ENCODE measurements around the gene KLHL17.
"Not testable (repeated sequence)": the region's sequence is repeated elsewhere in the genome, so short reads cannot be mapped to it uniquely, and the experiment has no call there.

KLHL17 gene

GRCh38 chr1:937521-937920 is 22.9 kb upstream of the KLHL17 start:
- DNase-seq = no peak

DNA sequence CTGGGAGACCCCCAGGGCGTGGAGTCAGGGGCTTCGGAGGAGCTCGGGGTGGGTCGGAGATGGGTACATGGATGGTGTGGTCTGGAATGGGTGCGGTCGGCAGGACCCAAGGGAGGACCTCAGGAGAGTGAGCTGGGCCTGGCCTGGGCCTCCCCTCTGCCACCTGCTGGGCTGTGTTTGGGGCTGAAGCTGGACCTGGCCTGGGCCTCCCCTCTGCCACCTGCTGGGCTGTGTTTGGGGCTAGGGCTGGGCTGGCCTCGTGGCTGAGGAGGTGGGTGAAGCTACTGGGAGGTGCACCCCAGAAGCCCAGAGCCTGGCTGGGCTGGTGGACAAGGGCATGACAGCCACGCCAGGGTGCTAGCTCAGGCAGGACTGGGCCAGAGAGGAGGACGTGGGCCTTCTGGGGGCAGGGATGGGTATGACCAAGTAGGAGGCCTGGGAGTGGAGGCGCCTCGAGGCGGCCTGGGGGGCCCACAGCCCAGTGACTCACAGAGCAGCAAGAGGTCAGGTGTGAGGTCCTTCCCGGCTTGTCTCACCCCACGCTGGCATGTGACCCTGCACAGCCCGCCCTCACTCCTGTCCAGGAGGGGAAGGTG is 22.2 kb upstream of the KLHL17 start:
- DNase-seq = peak; percentile 47

GRCh38 chr1:938711-939489 is 21.5 kb upstream of the KLHL17 start:
- DNase-seq = no peak

GRCh38 chr1:939511-940106 is 20.8 kb upstream of the KLHL17 start:
- no peak for DNase-seq

GRCh38 chr1:940107-941014 is 20.0 kb upstream of the KLHL17 start:
- peak; percentile 27 for DNase-seq

DNA sequence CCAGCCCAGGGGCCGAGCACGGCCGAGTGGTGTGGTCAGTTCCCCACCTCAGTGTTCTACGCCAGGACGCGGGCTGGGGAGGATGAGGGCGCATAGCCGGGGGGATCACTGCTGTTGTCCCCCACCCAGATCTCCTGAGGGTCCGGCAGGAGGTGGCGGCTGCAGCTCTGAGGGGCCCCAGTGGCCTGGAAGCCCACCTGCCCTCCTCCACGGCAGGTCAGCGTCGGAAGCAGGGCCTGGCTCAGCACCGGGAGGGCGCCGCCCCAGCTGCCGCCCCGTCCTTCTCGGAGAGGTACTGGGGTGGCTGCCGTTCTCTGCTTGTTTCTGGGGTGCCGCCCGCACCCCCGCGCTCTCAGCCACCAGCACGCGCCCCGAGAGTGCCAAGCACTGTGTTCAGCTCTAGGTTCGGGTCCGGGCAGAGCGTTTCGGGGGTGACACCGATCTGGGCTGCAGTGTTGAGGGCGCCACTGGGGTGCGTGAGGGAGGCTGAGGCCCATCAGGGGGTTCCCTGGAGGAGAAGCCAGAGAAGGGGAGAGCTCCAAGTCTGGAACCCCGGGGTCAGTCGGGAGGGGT is 19.3 kb upstream of the KLHL17 start:
- no peak for DNase-seq

DNA sequence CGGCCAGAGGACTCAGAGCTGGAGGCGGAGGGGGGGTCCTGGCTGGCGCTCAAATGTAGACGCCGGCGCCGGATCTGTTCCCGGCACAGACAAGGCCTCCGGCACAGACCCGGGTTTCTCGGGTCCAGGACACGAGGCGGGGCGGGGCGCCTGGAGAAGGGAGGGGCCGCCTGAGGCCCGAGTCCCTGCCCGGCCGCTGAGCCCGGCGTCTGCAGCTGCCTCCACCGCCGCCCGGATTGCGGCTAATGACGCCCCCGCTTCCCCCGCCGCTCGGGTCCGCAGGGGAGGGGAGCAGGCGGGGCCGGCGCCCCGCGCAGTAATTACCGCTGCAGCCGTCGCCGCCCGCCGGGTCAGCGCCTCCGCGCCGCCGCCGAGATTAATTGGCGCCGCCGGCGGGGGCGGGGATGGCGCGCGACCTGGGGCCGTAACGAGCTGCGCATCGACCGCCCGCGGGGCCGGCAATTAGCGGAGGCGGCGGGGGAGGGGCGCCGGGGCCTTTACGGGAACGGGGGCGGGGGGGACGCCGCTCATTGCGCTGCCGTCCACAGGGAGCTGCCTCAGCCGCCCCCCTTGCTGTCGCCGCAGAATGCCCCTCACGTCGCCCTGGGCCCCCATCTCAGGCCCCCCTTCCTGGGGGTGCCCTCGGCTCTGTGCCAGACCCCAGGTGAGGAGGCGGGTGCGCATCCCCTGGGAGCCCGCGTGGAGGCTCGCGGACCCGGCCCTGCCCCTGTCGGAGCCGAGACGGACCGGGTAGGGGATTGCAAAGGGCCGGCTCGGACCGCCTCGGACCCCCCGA is 18.6 kb upstream of the KLHL17 start:
- DNase-seq = peak; percentile 70

DNA sequence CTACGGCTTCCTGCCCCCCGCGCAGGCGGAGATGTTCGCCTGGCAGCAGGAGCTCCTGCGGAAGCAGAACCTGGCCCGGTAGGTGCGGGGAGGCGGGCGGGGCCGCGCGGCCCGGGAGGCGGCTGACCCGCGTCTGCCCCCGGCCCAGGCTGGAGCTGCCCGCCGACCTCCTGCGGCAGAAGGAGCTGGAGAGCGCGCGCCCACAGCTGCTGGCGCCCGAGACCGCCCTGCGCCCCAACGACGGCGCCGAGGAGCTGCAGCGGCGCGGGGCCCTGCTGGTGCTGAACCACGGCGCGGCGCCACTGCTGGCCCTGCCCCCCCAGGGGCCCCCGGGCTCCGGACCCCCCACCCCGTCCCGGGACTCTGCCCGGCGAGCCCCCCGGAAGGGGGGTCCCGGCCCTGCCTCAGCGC is 18.0 kb upstream of the KLHL17 start:
- no peak for DNase-seq

- peak; percentile 35 for DNase-seq
Observed at GRCh38 chr1:942864-943533, 17.4 kb upstream of the KLHL17 start.

DNA sequence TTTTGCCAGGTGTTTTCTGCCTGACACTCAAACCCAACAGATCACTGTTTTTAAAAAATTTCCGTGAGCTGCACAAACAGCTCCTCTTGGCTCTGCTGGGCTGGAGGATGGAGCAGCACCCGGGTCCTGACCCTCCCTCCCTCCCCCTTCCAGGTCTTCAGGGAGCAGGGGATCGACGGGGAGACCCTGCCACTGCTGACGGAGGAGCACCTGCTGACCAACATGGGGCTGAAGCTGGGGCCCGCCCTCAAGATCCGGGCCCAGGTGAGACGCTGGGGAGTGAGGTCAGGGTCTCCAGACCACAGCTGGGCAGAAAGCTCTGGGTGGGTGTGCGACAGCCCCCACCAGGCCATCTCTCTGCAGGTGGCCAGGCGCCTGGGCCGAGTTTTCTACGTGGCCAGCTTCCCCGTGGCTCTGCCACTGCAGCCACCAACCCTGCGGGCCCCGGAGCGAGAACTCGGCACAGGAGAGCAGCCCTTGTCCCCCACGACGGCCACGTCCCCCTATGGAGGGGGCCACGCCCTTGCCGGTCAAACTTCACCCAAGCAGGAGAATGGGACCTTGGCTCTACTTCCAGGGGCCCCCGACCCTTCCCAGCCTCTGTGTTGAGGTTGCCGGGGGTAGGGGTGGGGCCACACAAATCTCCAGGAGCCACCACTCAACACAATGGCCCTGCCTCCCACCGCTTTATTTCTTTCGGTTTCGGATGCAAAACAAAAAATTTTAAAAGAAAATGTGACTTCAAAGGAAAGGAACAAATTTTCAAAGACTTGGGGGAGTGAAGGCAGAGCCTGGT is 16.6 kb upstream of the KLHL17 start:
- no peak for DNase-seq

GRCh38 chr1:944341-945325 is 15.8 kb upstream of the KLHL17 start:
- DNase-seq = no peak

- no peak for DNase-seq
Observed at GRCh38 chr1:945688-946556, 14.5 kb upstream of the KLHL17 start.

GRCh38 chr1:946811-947210 is 13.6 kb upstream of the KLHL17 start:
- DNase-seq = not testable (repeated sequence)

- DNase-seq = no peak
Observed at GRCh38 chr1:947958-948357, 12.4 kb upstream of the KLHL17 start.

DNA sequence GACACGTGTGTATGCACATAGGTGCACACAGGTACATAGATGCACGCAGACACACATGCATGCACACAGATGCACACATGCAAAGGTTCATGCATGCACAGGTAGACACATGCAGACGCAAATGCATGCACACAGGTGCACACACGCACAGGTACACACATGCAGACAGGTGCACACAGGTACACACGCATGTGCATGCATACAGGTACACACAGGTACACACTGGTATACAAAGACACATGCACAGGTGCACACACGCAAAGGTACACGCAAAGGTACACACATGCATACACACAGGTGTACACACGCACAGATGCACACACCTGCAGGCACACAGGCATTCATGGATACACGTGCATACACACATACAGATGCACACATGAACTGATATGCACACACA is 10.1 kb upstream of the KLHL17 start:
- no peak for DNase-seq

GRCh38 chr1:950881-951280 is 9.5 kb upstream of the KLHL17 start:
- no peak for DNase-seq

DNA sequence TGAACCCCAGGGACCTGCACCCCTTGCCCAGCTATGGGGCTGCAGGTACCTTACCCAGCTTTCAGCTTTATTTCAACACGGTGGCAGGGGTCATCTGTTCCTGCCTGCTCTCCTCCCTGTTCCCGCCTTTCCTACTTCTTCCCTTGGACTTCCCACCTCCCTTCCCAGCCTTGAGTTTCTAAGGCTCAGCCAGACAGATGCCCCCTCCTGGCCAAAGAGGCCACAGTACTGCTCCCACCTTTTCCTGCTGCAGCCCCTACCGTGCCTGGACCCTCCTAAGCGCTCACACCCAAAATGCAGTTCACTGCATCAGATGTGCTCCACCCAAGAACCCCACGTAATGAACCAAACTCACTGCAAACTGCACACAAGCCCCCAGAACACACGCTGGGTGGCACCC is 9.0 kb upstream of the KLHL17 start:
- no peak for DNase-seq

GRCh38 chr1:952201-952600 is 8.2 kb upstream of the KLHL17 start:
- no peak for DNase-seq
